Measurements from ENCODE around the gene TMEM198. TPM values are rescaled to one million over a fixed set of nuclear protein-coding genes. Genes with fewer than 3 reads are reported as not detected.

TMEM198 gene
- total and polyA plus RNA-seq, 9 of the 15 experiments (the other 6 are each of a cell fraction or from before 2014, with no cell fraction given) = 0.03 to 3.8 (median 1.0) TPM

- peaks cover 76 to 97% of the 10 kb centered on the region in 2 experiments for H3K4me1 ChIP-seq (replicated peaks in 1 of 2; ENCODE audit: control insufficient read depth in 2 of 2, insufficient read depth in 2 of 2, low read length in 2 of 2)
- FAIRE-seq = no peak
- no peaks in the 10 kb centered on the region for H3K27me3 ChIP-seq (ENCODE audit: control insufficient read depth in 2 of 2, insufficient read depth in 2 of 2, low read length in 2 of 2)
- 53% methylated on average over 5 of the region's 15 CpGs for WGBS (ENCODE audit: insufficient coverage, low coverage, missing lambda C conversion rate)
- no TSS peak for BruUV-seq (replicated peaks)
- in situ Hi-C loops (cut with MboI) = no loop called here
- H3K9me3 ChIP-seq (replicated peaks; ENCODE audit: control insufficient read depth, insufficient read depth, low read depth, low read length) = no peaks in the 10 kb centered on the region
- no peak overlapping the region for H3K9ac ChIP-seq (ENCODE audit: insufficient read depth in 1 of 2, low read depth in 2 of 2, low read length in 2 of 2)
- no peak overlapping the region for H3K27ac ChIP-seq (ENCODE audit: extremely low read depth, low read depth, low read length)
- no peak overlapping the region for H2AFZ ChIP-seq (ENCODE audit: low read depth, low read length)
- H3K4me2 ChIP-seq (ENCODE audit: insufficient read depth, low read length) = no peak overlapping the region
- CTCF ChIA-PET (ENCODE audit: low intra/inter-chr PET ratio) = no interaction called here
- ATAC-seq = no peak
- H3K36me3 ChIP-seq (ENCODE audit: control insufficient read depth, insufficient read depth, low read length) = peaks cover 9% of the 10 kb centered on the region; the same call in 1 of the 3 replicates
- peaks cover 25% of the 10 kb centered on the region for H3K79me2 ChIP-seq (ENCODE audit: control insufficient read depth, insufficient read depth, low read length)
- no peaks in the 10 kb centered on the region for H4K20me1 ChIP-seq (replicated peaks; ENCODE audit: control insufficient read depth, insufficient read depth, low read length)
- no peaks in the 10 kb centered on the region for H3K9me1 ChIP-seq (ENCODE audit: control insufficient read depth, insufficient read depth, low read length)
- no peak overlapping the region for H3K4me3 ChIP-seq
- POLR2A ChIA-PET = interaction anchor here (0.8 to 1.7 kb wide), 5 partner anchors 8 to 73 kb away, joined by 3 to 13 read pairs (median 5); partner anchors contain the start of gene GMPPA
- intact Hi-C loops (cut with micrococcal nuclease) = no loop called here
- DNase-seq (ENCODE audit: extremely low read depth in 1 of 4, low spot score in 3 of 4) = peak in 2 of 4 experiments; percentile 48 to 62
- TF ChIP-seq HDAC1 (IDR thresholded peaks at IDR 0.05) (0 out of 4 replicates have a peak, but pooled peaks of 1 of the 2 experiments have one; percentile 19), CBFA2T3 (IDR thresholded peaks at IDR 0.05) (peak; percentile 75), MXD1 (CRISPR knock-in tag; IDR thresholded peaks at IDR 0.05; ENCODE audit: borderline replicate concordance, poor library complexity, severe bottlenecking) (no peak), CBFA2T2 (conservative IDR thresholded peaks at IDR 0.05) (peak; percentile 58), POLR2G (IDR thresholded peaks at IDR 0.05; ENCODE audit: low read depth, low read length) (no peak), UBTF (IDR thresholded peaks at IDR 0.05; ENCODE audit: borderline replicate concordance in 1 of 2, low read depth in 2 of 2, low read length in 2 of 2) (0 out of 4 replicates have a peak, but pooled peaks of 1 of the 2 experiments have one; percentile 54), TARDBP (IDR thresholded peaks at IDR 0.05) (no peak), ARID1B (IDR thresholded peaks at IDR 0.05) (peak; percentile 57), NCOR1 (IDR thresholded peaks at IDR 0.05) (peak; percentile 36; the same call in 1 of the 2 replicates), ZKSCAN8 (CRISPR knock-in tag; IDR thresholded peaks at IDR 0.05) (no peak), TAL1 (IDR thresholded peaks at IDR 0.05) (peak; percentile 23; the same call in 1 of the 2 replicates), CREB1 (IDR thresholded peaks at IDR 0.05) (0 out of 2 replicates have a peak, but pooled peaks have one; percentile 4), CREB1 (CRISPR knock-in tag; IDR thresholded peaks at IDR 0.05) (no peak), NFIC (IDR thresholded peaks at IDR 0.05) (peak; percentile 22), VEZF1 (CRISPR knock-in tag; IDR thresholded peaks at IDR 0.05) (peak; percentile 61), EHMT2 (IDR thresholded peaks at IDR 0.05) (no peak), TCF3 (CRISPR knock-in tag; IDR thresholded peaks at IDR 0.05) (0 out of 2 replicates have a peak, but pooled peaks have one; percentile 12), XRCC3 (IDR thresholded peaks at IDR 0.05) (no peak), MYBL2 (IDR thresholded peaks at IDR 0.05; ENCODE audit: low read depth) (no peak), MYBL2 (CRISPR knock-in tag; IDR thresholded peaks at IDR 0.05; ENCODE audit: borderline replicate concordance) (no peak)
These were observed 32.1 kb upstream of the TMEM198 start for GRCh38 chr2:219511547-219512325.

All from K562 (cell line).